ENCODE data around the gene HOXC9.

The HOXC9 gene

GRCh38 chr12:54051874-54052437, 52.0 kb downstream of the HOXC9 start (continued):
- TF ChIP-seq ZBTB11 (tag by site-specific recombination; conservative IDR thresholded peaks at IDR 0.05; ENCODE audit: low read depth), result 0 out of 2 replicates have a peak, but pooled peaks have one; percentile 36
- no peak for TF ChIP-seq ZNF529 (tag by site-specific recombination; IDR thresholded peaks at IDR 0.05; ENCODE audit: insufficient replicate concordance)
- TF ChIP-seq ZNF621 (tag by site-specific recombination; IDR thresholded peaks at IDR 0.05), result no peak
- TF ChIP-seq ZNF449 (tag by site-specific recombination; IDR thresholded peaks at IDR 0.05), result peak; percentile 73
- TF ChIP-seq OSR2 (tag by site-specific recombination; IDR thresholded peaks at IDR 0.05), result peak; percentile 99
- no peak for TF ChIP-seq ZNF274 (IDR thresholded peaks at IDR 0.05; ENCODE audit: low read length)
- TF ChIP-seq ZNF274 (tag by site-specific recombination; IDR thresholded peaks at IDR 0.05; ENCODE audit: borderline replicate concordance), result no peak
- peak; percentile 76; the same call in 1 of the 2 replicates for TF ChIP-seq ZNF596 (tag by site-specific recombination; IDR thresholded peaks at IDR 0.05)
- TF ChIP-seq ZNF521 (tag by site-specific recombination; IDR thresholded peaks at IDR 0.05), result no peak
- TF ChIP-seq ZNF292 (tag by site-specific recombination; IDR thresholded peaks at IDR 0.05; ENCODE audit: borderline replicate concordance, low read depth), result no peak
- TF ChIP-seq MZF1 (tag by site-specific recombination; IDR thresholded peaks at IDR 0.05; ENCODE audit: borderline replicate concordance), result no peak
- peak; percentile 32; the same call in 1 of the 2 replicates for TF ChIP-seq ZBTB6 (tag by site-specific recombination; IDR thresholded peaks at IDR 0.05)
- peak; percentile 92 for TF ChIP-seq KLF10 (tag by site-specific recombination; IDR thresholded peaks at IDR 0.05)
- no peak for TF ChIP-seq SP3 (tag by site-specific recombination; IDR thresholded peaks at IDR 0.05)
- TF ChIP-seq ZNF664 (tag by site-specific recombination; IDR thresholded peaks at IDR 0.05), result peak; percentile 80
- TF ChIP-seq ZNF146 (tag by site-specific recombination; IDR thresholded peaks at IDR 0.05), result peak; percentile 49; the same call in 1 of the 2 replicates
- no peak for TF ChIP-seq TRIM28 (IDR thresholded peaks at IDR 0.05; ENCODE audit: borderline replicate concordance, low read length)
- TF ChIP-seq ZNF398 (tag by site-specific recombination; IDR thresholded peaks at IDR 0.05), result no peak
- TF ChIP-seq AEBP2 (tag by site-specific recombination; IDR thresholded peaks at IDR 0.05; ENCODE audit: borderline replicate concordance), result peak; percentile 43; the same call in 1 of the 2 replicates
- no peak for TF ChIP-seq ZNF624 (tag by site-specific recombination; IDR thresholded peaks at IDR 0.05)
- peak; percentile 97 for TF ChIP-seq PRDM4 (tag by site-specific recombination; IDR thresholded peaks at IDR 0.05)
- TF ChIP-seq ZNF112 (tag by site-specific recombination; IDR thresholded peaks at IDR 0.05), result no peak
- no peak for TF ChIP-seq ZNF404 (tag by site-specific recombination; IDR thresholded peaks at IDR 0.05)
- TF ChIP-seq ZNF114 (tag by site-specific recombination; IDR thresholded peaks at IDR 0.05), result no peak
- peak; percentile 40 for TF ChIP-seq ZBTB26 (tag by site-specific recombination; optimal IDR thresholded peaks at IDR 0.05)
- TF ChIP-seq ZNF266 (tag by site-specific recombination; IDR thresholded peaks at IDR 0.05; ENCODE audit: low read depth), result no peak
- TF ChIP-seq ZNF785 (tag by site-specific recombination; IDR thresholded peaks at IDR 0.05), result no peak

Data from HEK293 (cell line).